Hippocampal formation (tissue), 2 donors: Measurements from ENCODE around the gene ACOT11.

Experiments
- DNase-seq, 2 donors: peaks; one replicate each; lab custom pipeline; 2025; lab: John Stamatoyannopoulos, UW

The ACOT11 gene

DNA sequence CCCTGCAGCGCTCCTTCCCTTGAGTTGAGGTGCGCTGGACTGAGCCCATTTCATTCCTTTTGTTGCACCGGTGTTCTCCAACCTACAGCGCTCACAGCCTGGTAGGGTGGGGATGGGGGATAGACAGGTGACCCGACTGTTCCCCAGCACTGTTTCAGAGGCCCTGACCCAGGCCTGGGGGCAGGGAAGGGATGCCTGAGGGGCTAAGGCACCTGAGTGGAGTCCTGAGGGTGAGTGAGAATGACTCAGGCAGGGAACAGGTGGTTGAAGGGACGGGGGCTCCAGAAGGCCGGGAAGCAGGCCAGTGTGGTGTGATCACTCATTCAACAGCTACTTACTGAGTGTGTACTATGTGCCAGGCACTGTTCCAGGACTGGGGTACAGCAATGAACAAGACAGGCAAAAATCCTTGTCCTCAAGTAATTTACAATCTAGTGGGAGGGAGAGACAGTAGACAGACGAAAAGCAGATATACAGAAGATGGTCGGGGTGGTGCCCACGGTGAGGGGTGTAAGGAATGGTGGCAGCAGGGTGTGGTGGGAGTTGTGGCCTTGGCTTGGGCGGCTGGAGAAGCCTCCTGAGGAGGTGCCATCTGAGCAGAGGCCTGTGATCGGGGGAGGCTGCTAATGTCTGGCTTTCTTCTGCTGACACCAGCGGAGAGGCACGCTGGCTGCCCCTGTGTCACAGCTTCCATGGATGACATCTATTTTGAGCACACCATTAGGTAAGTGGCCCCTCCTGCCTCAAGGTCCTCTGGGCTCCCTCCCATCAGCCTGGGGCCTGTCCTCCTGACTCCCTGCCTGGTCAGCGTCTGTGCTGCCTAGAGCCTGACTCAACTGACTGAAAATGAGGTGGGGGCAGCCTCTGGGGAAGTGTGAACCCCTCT lies 37.4 kb downstream of the ACOT11 start:
- no peak for DNase-seq

DNA sequence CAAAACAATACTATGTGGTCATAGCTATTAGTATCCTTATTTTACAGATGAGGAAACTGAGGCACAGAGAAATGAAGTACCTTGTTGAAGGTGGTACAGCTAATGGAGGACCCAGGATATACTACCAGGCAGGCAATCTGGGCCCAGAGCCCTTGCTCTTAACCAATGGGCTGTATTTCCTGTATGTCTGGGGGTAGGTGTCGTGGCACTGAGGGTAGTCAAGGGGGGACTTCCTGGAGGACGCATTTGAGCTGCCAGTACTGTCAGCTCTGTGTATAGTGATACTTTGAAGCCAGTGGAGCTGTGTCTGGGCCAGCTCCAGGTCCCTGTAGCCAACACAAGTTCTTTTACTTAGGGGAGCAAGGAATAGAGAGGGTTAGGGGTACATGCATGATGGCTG lies 40.3 kb downstream of the ACOT11 start:
- no peak for DNase-seq

DNA sequence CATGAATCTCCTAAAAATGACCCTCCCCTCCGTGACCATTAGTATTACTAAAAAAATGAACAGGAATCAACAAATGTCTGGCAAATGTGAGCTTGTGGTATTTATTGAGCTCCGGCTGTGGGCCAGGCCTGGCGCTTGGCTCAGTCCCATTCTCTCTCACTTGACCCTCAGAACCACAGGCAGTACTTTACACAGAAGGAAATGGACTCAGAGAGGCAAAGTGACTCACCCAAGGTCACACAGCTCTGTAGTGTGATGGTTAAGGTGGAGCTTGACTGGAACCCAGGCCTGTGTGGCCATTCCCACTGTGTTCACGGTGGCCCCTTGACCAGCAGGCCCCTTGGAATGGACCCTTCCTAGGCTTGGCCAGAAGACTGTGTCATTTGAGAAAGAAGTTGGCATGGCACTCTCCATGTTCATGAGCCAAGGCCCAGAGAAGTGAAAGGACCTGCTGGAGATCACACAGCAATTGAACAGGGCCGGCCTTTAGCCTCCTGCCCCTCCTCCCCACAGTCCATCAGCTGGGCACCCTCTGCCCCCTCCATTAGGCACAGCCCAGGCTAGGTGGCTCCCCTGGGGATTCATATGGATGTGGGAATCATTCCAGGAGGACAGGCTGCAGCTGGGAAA lies 43.2 kb downstream of the ACOT11 start:
- no peak for DNase-seq

DNA sequence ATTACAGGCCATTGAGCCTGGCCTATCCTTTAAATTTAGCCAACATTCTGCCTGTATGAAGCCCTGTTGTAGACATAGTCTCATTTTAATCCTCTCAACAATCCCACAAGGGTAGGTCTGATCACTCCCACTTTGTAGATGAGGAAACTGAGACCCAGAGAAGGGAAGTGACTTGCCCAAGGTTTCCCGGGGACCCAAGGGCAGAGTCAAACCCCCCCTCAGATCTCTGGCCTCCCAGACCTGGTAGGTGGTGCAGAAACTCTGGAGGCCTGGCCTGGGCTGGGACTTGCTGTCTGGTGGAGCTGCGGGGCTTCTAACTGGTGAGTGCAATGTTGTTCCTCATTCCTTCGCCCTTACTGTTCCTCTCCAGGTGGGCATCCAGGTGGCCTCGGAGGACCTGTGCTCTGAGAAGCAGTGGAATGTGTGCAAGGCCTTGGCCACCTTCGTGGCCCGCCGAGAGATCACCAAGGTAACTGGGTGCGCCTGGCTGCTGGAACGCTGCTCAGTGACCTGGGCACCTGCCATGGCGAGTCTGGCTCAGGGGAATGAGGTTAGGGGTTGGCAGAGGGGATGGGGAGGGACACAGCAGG lies 45.6 kb downstream of the ACOT11 start:
- no peak for DNase-seq

DNA sequence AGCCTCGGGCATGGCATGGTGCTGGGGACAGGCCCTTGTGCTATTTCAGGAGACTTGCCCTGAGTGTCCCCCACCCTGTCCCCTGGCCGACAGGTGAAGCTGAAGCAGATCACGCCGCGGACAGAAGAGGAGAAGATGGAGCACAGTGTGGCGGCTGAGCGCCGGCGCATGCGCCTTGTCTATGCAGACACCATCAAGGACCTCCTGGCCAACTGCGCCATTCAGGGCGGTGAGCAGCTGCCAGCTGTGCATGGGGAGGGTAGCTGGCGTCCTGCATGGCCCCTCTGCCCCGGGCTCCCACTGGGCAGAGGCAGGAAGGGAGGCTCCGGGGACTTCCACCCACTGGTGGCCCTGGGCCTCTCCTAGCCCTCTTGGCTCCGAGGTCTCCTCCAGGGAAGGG lies 46.4 kb downstream of the ACOT11 start:
- DNase-seq, result no peak

DNA sequence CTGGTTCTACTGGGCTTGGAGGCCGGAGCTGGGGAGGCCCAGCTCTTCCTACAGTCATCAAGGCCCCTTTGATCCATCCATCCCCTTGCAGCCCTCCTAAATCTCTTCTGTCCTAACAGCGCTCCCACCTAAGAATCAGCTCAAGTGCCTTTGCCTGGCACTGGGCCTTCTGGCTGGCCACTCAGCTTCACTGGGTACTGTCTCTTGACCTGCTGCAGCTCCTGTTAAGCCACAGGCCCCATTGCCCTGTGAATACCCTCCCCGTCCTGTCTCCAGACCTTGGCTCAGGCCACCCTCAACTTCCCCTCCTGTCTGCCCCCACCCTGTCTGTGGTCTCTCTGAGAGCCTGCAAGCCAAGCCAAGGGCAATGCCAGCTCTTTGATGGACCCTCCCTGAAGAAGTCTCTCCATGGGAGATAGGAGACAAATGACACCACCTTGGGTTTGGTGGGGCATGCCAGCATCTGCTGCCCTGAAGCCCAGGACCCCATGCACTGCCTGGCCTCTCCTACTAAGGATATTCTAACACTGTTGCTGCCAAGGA lies 48.0 kb downstream of the ACOT11 start:
- DNase-seq, result no peak

DNA sequence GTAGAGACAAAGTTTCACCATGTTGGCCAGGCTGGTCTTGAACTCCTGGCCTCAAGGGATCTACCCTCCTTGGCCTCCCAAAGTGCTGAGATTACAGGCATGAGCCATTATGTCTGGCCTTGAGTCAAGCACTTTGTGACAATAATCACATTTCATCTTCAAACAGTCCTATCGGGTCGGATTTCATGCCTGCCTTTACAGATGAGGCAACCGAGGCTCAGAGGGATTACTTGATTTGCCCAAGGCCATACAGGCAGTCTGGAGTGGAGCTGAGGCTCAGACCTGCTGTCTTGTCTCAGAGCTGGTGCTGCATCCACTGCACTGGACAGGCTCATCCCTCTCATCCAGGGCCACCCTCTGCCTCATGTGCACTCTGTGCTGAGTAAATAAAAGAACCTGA lies 48.7 kb downstream of the ACOT11 start:
- DNase-seq, result no peak

DNA sequence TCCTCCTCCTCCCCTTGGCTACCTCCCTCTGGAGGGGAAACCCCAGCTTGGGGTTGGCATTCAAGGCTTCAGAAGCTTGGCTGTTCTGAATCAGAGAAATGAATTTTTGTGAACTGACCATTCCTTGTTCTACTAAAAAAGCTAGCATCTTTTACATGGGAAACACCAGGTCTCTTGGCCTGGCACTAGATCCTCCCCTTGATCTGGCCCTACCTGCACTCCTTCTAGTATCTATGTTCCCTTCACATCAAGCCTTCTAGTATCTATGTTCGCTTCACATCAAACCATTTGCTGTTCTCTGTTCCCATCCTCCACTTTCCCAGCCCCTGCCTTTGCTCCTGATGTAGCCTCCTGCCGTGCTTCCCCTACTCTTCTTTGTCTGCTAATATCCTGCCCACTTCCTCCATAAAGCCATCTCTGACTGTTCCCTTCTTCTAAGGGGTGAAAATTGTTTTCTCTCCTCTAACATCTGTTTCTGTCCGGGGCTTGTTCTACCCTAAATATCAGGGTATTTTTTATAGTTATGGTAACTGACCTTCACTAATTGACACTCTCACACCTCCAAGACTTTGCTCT lies 49.5 kb downstream of the ACOT11 start:
- DNase-seq, result no peak

DNA sequence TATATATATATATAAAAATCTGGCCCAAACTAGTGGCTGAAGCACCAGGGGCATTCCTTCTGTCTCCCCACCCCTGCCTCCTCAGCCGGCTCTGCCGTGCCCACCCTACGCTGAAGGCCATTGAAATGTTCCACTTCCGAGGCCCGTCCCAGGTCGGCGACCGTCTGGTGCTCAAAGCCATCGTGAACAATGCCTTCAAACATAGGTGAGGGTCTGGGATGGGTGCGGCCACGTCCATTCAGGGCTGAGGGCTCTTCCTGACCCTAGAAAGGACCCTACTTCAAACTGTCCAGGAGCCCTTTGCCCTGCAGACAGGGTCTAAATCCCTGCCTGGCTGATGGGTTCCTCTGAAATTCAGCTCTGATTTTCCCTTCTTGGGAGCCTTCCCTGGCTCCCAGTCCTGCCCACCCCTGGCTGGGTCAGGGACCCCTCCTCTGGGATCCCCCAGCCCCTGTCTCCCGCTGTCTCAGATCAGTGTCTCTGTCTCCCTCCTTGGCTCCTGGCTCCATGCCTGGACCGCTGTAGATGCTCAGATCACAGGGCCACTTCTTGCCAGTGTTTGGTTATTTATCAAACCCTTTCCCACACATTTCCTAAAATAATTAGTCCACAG lies 51.3 kb downstream of the ACOT11 start:
- no peak for DNase-seq

DNA sequence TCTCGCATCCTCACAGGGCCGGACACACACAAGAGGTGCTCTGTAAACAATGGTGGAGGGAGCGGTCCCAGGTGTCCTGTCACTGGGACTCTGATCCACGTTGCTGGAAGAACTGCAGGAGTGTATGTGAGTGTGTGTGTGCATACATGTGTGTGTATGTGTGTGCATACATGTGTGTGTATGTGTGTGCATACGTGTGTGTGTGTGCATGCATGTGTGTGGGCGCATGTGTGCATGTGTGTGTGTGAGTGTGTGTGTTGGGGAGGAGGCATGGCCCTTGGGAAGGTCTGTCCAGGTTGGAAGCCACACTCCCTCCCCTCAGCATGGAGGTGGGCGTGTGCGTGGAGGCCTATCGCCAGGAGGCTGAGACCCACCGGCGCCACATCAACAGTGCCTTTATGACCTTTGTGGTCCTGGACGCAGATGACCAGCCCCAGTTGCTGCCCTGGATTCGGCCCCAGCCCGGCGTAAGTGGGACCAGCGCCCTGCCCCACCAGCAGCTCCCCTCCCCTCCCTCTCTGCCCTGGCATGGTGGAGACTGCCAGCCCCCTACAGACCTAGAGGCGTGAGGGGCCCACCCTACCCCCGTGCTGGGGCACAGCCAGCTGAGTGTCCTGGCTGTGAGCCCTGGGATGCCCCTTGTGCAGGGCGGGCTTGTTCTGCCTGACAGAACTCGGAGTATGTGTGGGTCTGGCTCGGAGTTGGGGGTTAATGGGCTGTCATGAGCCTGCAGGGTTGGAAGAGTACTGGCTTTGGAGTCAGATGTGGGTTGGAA lies 53.1 kb downstream of the ACOT11 start:
- no peak for DNase-seq

DNA sequence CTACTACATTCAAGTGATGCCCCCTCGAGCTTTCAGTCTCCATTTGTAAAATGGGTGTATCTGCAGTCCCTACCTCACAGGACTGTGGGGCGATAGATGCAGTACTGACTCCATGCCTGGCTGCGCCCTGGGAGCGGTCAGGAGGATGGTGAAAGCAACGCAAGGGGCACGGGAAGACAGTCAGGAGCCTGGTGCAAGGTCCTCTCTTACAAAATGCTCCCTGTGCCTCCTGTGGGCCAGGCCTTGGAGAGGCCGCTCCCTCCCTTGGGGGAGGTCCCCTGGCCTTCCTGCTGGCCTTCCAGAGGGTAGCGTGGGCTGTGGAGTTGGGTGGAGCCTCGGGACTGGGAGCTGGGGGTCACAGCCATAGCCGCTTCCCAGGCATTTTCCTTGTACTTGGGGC lies 53.7 kb downstream of the ACOT11 start:
- DNase-seq, result no peak

DNA sequence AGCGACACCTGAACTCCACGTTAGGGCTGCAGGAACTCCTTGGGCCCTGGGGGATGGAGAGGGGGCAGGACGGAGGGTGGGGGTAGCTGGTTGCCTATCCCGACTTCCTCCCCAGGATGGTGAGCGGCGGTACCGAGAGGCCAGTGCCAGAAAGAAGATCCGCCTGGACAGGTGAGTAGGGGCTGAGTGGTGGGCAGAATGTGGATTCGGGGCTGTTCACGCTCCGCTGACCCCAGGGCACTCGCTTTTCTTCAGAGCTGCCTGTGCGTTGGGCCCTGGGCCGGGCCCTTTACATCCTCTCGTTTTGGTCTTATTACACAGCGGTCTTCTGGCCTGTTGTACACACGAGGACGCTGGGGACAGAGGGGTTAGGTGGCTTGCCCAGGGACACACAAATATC lies 54.5 kb downstream of the ACOT11 start:
- no peak for DNase-seq

DNA sequence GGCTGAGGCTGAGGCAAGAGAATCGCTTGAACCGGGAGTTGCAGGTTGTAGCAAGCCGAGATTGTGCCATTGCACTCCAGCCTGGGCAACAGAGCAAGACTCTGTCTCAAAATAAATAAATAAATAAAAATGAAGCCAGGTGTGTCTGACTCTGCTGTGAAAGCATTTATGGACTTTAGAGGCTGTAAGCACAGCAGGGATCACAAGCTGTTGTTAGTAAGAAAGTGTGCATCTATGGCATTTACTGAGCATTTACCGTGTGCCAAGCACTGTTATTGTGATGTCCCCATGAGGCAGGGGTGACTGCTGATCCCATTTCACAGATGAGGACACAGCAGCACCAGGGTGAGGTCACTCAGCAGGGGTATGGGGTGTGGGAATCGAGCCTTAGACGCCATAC lies 55.2 kb downstream of the ACOT11 start:
- no peak for DNase-seq

DNA sequence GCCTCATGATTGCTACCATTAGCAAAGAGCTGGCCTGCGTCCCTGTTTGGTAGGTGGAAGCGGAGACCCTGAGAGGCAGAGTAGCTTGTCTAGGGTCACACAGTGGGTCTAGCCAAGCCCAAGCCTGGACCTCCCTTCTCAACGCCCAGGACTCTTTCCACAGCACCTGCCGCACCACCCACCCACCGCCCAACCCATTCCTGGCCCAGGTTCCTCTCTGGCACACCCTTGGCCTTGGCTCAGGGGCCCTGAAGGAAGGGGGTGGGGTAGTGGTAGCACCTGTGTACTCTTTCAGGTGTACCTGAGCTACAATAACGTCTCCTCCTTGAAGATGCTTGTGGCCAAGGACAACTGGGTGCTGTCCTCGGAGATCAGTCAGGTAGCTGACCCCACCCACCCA lies 56.0 kb downstream of the ACOT11 start:
- DNase-seq, result no peak

DNA sequence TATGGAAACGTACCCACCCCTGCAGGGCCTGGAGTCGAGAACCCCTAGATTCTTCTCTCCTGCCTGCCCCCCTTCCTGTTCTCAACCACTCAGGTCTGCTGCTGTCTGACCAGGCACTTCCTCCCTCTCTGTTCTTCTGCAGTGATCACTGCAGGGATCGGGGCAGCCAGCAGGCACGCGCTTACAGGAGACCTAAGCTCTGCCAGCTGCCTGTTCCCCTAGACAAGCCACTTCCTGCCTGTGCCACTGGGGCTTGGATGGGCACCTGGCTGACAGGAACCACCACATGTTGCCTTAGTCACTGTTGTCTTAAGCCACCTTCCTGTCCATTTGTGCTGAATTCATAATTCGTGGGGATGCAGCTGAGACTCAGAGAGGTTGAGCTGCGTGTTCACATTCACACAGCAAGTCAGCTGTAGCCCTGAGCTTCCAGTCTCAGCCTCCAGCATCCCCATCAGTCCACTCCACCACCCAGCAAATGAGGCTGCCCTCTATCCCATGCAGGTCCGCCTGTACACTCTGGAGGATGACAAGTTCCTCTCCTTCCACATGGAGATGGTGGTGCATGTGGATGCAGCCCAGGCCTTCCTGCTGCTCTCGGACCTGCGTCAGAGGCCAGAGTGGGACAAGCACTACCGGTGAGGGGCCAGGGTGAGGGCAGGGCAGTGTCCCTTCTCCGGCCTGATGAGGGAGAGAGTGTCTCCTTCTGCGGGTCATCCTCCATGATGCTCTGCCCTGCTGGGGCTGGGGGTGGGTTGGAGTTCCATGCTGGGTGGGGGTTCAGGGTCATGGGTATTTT lies 56.7 kb downstream of the ACOT11 start:
- no peak for DNase-seq

DNA sequence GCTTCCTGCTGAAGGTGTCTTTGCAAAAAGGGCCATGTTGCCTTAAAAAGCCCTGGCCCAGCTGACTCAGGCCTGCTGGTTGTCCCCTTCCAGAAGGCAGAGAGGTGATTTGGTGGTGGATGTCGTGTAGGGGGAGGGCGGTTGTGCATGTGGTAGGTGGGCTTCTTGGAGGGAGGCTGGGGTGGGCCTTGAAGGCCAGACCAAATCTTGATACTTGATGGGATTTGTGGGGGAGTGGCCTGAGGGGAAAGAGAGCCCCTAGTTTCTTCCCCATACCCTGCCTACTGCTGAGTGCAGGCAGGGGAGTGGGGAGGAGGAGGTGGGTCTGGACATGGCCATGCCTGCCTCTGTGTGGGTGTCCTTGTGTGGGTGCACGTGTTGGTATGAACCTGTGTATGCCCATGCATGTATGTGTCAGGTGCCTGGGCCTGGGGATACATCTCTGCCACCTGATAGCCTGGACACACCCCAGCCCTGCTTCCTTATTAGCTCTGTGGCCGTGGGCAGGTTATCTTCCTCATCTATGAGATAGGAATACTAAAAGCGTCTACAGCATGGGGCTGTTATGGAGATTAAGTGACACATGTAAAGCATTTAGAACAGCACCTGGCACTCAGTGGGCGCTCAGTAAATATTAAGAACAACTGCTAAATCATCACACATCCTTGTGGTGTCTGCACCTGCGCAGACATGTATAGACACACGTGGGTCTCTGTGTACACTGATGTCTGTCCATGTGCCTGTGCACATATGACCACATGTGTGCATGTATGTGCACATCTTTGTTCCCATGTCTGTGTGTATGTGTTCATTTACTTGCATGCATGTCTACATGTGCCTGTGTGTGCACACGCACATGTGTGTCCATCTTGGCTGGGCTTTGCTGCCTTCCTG lies 58.3 kb downstream of the ACOT11 start:
- no peak for DNase-seq

DNA sequence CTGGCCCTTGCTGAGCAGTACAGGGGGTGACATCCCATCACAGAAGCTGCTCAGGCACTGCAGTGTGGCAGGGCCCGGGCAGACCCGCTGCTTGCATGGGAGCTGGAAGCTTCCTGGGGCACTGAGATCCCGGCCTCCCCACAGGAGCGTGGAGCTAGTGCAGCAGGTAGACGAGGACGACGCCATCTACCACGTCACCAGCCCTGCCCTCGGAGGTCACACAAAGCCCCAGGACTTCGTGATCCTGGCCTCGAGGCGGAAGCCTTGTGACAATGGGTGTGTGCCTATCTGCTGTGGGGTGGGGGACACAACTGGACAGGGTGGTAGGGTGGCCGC lies 58.9 kb downstream of the ACOT11 start:
- DNase-seq, result no peak

DNA sequence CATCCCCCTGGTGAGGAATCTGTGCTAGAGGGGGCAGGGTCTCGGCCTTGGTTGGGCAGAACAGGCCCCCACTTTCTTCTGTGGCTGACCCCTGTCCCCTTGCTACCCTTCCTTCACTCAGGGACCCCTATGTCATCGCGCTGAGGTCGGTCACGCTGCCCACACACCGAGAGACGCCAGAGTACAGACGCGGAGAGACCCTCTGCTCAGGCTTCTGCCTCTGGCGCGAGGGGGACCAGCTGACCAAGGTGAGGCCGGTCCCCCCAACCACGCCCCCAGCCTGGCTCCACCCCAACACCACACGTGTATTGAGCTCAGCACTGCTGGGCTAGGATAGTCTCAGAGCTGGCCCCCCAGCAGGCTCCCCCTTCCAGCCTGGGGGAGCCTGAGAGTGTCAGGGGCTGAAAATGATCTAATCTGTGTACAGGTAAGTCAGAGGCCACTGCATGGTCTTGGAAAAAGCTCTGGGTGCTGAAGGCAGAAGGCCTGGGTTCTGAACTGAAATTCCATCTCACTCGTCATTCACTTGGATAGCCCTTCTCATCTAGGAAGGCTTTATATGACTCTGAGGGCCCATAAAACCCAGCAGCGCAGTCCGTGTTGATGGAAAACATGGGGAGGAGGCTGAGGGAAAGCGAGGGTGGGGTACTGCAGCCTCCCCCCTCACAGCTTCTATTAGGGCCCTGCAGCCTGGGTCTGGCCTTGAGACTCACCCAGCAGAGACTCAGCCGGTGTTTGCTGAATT lies 60.0 kb downstream of the ACOT11 start:
- no peak for DNase-seq
